Measurements from ENCODE around the gene MYLIP. TPM values are rescaled to one million over a fixed set of nuclear protein-coding genes. Genes with fewer than 3 reads are reported as not detected.

The MYLIP gene
- total RNA-seq, 4 donors from 2014 or later = 8.6 to 32.0 (median 17.5) TPM

DNA sequence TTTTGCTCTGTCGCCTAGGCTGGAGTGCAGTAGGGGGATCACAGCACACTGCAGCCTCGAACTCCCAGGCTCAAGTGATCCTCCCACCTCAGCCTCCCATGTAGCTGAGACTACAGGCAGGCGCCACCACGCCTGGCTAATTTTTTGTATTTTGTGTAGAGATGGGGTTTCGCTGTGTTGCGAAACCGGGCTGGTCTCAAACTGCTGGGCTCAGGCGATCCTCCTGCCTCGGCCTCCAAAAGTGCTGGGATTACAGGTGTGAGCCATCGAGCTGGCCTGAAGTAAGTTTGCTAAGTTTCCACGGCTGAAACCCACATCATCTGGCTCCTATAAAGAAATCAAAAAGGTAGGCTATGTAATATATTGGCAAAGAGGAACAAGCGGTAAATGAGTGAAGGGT, 1.4 kb upstream of the MYLIP start:
- Histone ChIP-seq H3K4me3 (no peak overlapping the region), H3K27ac (no peak overlapping the region), H3K4me1 (peaks cover 4 to 25% (median 13%) of the 10 kb centered on the region in 3 donors), H3K9me3 (no peaks in the 10 kb centered on the region), H3K36me3 (no peaks in the 10 kb centered on the region), H3K27me3 (peaks cover 0 to 4% (median 0%) of the 10 kb centered on the region in 4 donors)
- intact Hi-C loops (cut with DNase I) = no loop called here
- DNase-seq = no peak
- TF ChIP-seq, protein P1, sequence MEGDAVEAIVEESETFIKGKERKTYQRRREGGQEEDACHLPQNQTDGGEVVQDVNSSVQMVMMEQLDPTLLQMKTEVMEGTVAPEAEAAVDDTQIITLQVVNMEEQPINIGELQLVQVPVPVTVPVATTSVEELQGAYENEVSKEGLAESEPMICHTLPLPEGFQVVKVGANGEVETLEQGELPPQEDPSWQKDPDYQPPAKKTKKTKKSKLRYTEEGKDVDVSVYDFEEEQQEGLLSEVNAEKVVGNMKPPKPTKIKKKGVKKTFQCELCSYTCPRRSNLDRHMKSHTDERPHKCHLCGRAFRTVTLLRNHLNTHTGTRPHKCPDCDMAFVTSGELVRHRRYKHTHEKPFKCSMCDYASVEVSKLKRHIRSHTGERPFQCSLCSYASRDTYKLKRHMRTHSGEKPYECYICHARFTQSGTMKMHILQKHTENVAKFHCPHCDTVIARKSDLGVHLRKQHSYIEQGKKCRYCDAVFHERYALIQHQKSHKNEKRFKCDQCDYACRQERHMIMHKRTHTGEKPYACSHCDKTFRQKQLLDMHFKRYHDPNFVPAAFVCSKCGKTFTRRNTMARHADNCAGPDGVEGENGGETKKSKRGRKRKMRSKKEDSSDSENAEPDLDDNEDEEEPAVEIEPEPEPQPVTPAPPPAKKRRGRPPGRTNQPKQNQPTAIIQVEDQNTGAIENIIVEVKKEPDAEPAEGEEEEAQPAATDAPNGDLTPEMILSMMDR (IDR thresholded peaks at IDR 0.05) = no peak
- no peak for TF ChIP-seq POLR2A (IDR thresholded peaks at IDR 0.05)
- WGBS, 2 donors = 90 to 99% methylated on average over 12 of the region's 12 CpGs

DNA sequence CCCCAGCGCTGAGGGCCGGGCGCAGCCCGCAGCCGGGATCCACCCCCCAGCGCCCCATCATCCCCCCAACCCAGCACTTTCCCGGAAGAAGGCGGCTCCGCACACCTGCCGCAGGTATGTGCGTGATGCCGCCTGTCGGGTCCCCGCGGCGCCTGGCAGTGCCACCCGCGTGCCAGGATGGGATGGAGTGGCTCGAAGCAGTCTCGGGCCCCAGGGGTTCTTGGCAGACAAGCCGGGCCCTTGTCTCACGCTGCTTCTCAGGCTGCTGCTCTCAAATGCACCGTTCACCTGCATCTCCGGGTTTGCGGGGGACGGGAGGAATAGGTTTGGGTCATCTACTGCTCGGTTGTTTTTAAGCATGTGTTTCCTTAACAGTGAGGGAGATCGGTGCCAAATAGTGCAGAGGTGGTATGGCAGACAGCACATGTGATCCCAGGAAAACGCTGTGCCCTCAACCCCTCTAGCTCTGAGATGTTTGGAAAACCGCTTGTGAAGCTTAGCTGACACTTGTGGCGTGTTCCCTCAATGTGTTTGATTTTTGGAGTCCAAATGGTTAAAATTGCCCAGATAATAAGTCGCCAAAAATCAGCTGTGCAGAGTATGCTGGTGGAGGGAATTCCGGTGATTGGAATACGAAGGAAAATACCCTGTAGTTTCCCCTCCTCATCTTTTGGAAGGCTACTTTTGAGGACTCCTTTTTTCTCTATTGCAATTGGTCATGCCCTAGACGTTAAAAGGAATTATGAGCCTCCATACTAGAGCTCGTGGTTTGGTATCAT, 926 bp downstream of the MYLIP start:
- WGBS, 2 donors = 1 to 2% methylated on average over 15 to 21 of the region's 36 CpGs
- peak overlapping the region; percentile 94 to 99 (median 97) for H3K27ac ChIP-seq
- H3K4me1 ChIP-seq = peaks cover 12 to 49% (median 26%) of the 10 kb centered on the region in 3 donors
- H3K9me3 ChIP-seq = no peaks in the 10 kb centered on the region
- H3K4me3 ChIP-seq = peak overlapping the region; percentile 79 to 100 (median 88)
- peaks cover 0 to 9% (median 0%) of the 10 kb centered on the region in 3 donors for H3K36me3 ChIP-seq
- no peaks in the 10 kb centered on the region for H3K27me3 ChIP-seq
- intact Hi-C loops (cut with DNase I) = no loop called here
- DNase-seq = no peak
- TF ChIP-seq POLR2A (IDR thresholded peaks at IDR 0.05) = no peak
- TF ChIP-seq, protein P1 (IDR thresholded peaks at IDR 0.05) = peak in 1 of 6 experiments; percentile 1

DNA sequence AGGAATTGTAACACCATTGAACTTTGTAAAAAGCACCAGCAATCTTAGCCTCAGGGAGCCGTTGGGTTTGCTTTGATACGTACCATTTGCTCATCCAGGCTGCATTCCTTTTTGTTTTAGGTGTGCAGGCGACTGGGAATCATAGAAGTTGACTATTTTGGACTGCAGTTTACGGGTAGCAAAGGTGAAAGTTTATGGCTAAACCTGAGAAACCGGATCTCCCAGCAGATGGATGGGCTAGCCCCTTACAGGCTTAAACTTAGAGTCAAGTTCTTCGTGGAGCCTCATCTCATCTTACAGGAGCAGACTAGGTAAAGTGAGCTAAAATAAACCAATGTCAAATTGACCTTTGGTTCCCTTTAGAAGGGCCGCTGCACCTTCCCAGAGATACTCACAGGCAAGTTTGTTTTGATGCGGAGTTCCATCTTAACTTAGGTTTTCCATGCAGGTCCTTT, 1.6 kb downstream of the MYLIP start:
- DNase-seq = no peak
- 13 to 16% methylated on average over 8 of the region's 8 CpGs for WGBS, 2 donors
- Histone ChIP-seq H3K27ac (peak overlapping the region; percentile 94 to 99 (median 97)), H3K4me1 (peaks cover 16 to 55% (median 33%) of the 10 kb centered on the region in 3 donors), H3K36me3 (peaks cover 0 to 9% (median 0%) of the 10 kb centered on the region in 3 donors), H3K4me3 (peak overlapping the region; percentile 79 to 100 (median 88)), H3K9me3 (no peaks in the 10 kb centered on the region), H3K27me3 (no peaks in the 10 kb centered on the region)
- TF ChIP-seq POLR2A (IDR thresholded peaks at IDR 0.05) = no peak
- TF ChIP-seq, protein P1 (IDR thresholded peaks at IDR 0.05) = no peak
- intact Hi-C loops (cut with DNase I) = no loop called here

DNA sequence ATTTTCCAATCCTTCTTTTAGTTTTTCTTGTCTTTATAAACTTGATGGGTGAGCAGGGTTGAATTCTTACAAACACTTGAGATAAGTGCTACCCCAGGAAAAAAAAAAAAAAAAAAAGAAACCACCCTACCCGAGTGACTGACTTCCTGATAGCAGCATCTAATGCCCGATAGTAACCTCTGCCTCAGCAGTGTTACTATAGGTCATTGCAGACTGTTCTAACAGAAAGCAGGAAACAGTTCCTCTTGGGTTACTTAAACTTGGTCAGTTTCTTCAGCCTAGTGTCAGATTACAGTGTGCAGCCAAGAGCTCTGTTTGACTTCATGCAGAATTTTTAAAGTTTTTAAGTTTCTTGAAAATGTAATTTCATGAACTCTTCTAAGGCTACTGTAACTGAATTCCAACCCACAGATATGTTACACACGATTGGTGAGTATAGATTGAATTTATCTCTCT, 2.1 kb downstream of the MYLIP start:
- WGBS, 2 donors = 0 to 1% methylated on average over 3 of the region's 3 CpGs
- Histone ChIP-seq H3K36me3 (peaks cover 0 to 9% (median 0%) of the 10 kb centered on the region in 3 donors), H3K4me3 (peak overlapping the region; percentile 79 to 100 (median 88)), H3K4me1 (peaks cover 16 to 60% (median 36%) of the 10 kb centered on the region in 3 donors), H3K27ac (peak overlapping the region; percentile 94 to 99 (median 97)), H3K9me3 (no peaks in the 10 kb centered on the region), H3K27me3 (no peaks in the 10 kb centered on the region)
- no peak for DNase-seq
- intact Hi-C loops (cut with DNase I) = no loop called here
- TF ChIP-seq POLR2A (IDR thresholded peaks at IDR 0.05) = peak in 1 of 4 donors; percentile 44
- TF ChIP-seq, protein P1 (IDR thresholded peaks at IDR 0.05) = no peak

- TF ChIP-seq, protein P1 (IDR thresholded peaks at IDR 0.05) = no peak
- TF ChIP-seq POLR2A (IDR thresholded peaks at IDR 0.05) = no peak
- no peak for DNase-seq
- no peaks in the 10 kb centered on the region for H3K27me3 ChIP-seq
- H3K9me3 ChIP-seq = no peaks in the 10 kb centered on the region
- peaks cover 25 to 80% (median 53%) of the 10 kb centered on the region in 3 donors for H3K4me1 ChIP-seq
- peak overlapping the region in 2 of 4 donors; percentile 3 to 98 for H3K27ac ChIP-seq
- H3K36me3 ChIP-seq = peaks cover 0 to 9% (median 0%) of the 10 kb centered on the region in 3 donors
- H3K4me3 ChIP-seq = peak overlapping the region in 2 of 4 donors; percentile 79 to 89
- intact Hi-C loops (cut with DNase I) = no loop called here
These were observed 4.0 kb downstream of the MYLIP start for GRCh38 chr6:16132909-16133308.
